Hepatocyte (in vitro differentiated cells): ENCODE data around the gene CNOT8. TPM values are rescaled to one million over a fixed set of nuclear protein-coding genes. Genes with fewer than 3 reads are reported as not detected.
"Not testable (repeated sequence)": the region's sequence is repeated elsewhere in the genome, so short reads cannot be mapped to it uniquely, and the experiment has no call there.

ENCODE experiments used
- DNase-seq: peaks from one replicate; pipeline ENCODE4 v3.0.0-alpha.2; 2016; ENCODE audit warnings: low spot score
- H2AFZ ChIP-seq: fragments of 200-600 bp; sonication (generic); 2 replicates; pipeline ENCODE4 v1.6.0; 2016; ENCODE audit warnings: antibody characterized with exemption, mild to moderate bottlenecking
- H3K27ac ChIP-seq: fragments of 200-600 bp; sonication (generic); 2 replicates; pipeline ENCODE4 v1.5.1; 2016; ENCODE audit warnings: mild to moderate bottlenecking
- H3K27me3 ChIP-seq: fragments of 200-600 bp; sonication (generic); 2 replicates; pipeline ENCODE4 v1.6.1; 2016
- H3K36me3 ChIP-seq: fragments of 200-600 bp; sonication (generic); replicated peaks from 2 replicates; pipeline ENCODE4 v1.5.1; 2016; ENCODE audit warnings: low read depth; ENCODE audit not compliant: insufficient read depth
- H3K4me1 ChIP-seq: fragments of 200-600 bp; sonication (generic); 2 replicates; pipeline ENCODE4 v1.5.1; 2016; ENCODE audit warnings: mild to moderate bottlenecking, moderate library complexity; ENCODE audit not compliant: insufficient read depth
- H3K4me2 ChIP-seq: fragments of 200-600 bp; sonication (generic); 2 replicates; pipeline ENCODE4 v1.6.0; 2016
- H3K4me3 ChIP-seq: fragments of 200-600 bp; sonication (generic); 2 replicates; pipeline ENCODE4 v1.5.1; 2016; ENCODE audit warnings: mild to moderate bottlenecking
- H3K79me2 ChIP-seq: fragments of 200-600 bp; sonication (generic); 2 replicates; pipeline ENCODE4 v1.6.0; 2017; ENCODE audit warnings: mild to moderate bottlenecking
- H3K9me2 ChIP-seq: fragments of 200-600 bp; sonication (generic); replicated peaks from 2 replicates; pipeline ENCODE4 v1.6.0; 2017; ENCODE audit warnings: mild to moderate bottlenecking; ENCODE audit not compliant: insufficient read depth
- H3K9me3 ChIP-seq: fragments of 200-600 bp; sonication (generic); 2 replicates; pipeline ENCODE4 v1.5.1; 2016; ENCODE audit warnings: low read depth, mild to moderate bottlenecking
- H4K20me1 ChIP-seq: fragments of 200-600 bp; sonication (generic); 2 replicates; pipeline ENCODE4 v1.6.0; 2016; ENCODE audit warnings: mild to moderate bottlenecking; ENCODE audit not compliant: insufficient read depth, poor library complexity, severe bottlenecking
- EZH2 ChIP-seq: fragments of 200-600 bp; sonication (generic); IDR thresholded peaks from 2 replicates; pipeline ENCODE4 v1.6.1; 2016; ENCODE audit warnings: antibody characterized with exemption, mild to moderate bottlenecking, borderline replicate concordance
- EZH2phosphoT487 ChIP-seq: fragments of 200-600 bp; sonication (generic); IDR thresholded peaks from one replicate; pipeline ENCODE4 v1.6.1; 2018; ENCODE audit warnings: antibody characterized with exemption, mild to moderate bottlenecking, low read depth, moderate library complexity; ENCODE audit not compliant: unreplicated experiment, severe bottlenecking
- WGBS: methylation state at CpG from one replicate; pipeline ENCODE4 v1.1.6; 2016; ENCODE audit warnings: low lambda C conversion rate; ENCODE audit errors: missing lambda C conversion rate; 5-methylcytosine and 5-hydroxymethylcytosine counted together
- polyA plus RNA-seq: library from polyadenylated mRNA; unstranded; fragments of >200 nt; fragmentation: Nextera tagmentation; extraction: Ambion mirVana; gene quantifications from 2 replicates; pipeline ENCODE4 v1.2.1, GENCODE V29; 2016
- total RNA-seq: library from RNA; depleted of rRNA; stranded (reverse); fragments of >200 nt; gene quantifications from 2 replicates; pipeline ENCODE4 v1.2.3, GENCODE V29; 2014
- TF ChIP-seq, protein P1 (sequence below): fragments of 200-600 bp; sonication (generic); IDR thresholded peaks from 2 replicates; pipeline ENCODE4 v1.5.1; 2016; ENCODE audit warnings: antibody characterized with exemption, mild to moderate bottlenecking; ENCODE audit not compliant: poor library complexity

CNOT8 gene
- total and polyA plus RNA-seq, 2 experiments from 2014 or later: 46.7 to 63.9 TPM

DNA sequence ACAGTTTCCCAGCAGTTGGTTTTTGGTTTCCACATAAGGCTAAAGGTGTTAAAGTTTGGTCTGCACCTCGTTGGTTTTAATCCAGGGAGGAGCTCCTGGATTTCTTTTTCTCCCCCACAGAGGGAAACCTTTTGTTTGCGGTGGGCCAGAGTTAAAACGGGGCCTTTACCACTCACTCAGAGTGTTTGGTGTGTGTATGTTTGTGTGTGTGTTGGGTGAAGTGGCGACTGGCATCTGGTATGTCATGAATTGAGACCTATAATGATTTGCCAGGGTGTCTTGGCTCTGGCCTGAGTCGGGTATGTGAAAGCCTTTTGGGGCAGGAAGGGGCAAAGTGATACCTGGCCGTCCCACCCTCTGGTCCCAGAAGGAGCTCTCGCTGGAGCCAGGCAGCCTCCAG lies 38.9 kb upstream of the CNOT8 start:
- H3K4me1 ChIP-seq: no peaks in the 10 kb centered on the region
- no peaks in the 10 kb centered on the region for H3K9me2 ChIP-seq
- H3K4me3 ChIP-seq: no peak overlapping the region
- H3K27me3 ChIP-seq: no peaks in the 10 kb centered on the region
- no peak for DNase-seq
- no peaks in the 10 kb centered on the region for H3K36me3 ChIP-seq
- no peaks in the 10 kb centered on the region for H3K9me3 ChIP-seq
- peaks cover 2% of the 10 kb centered on the region for H3K79me2 ChIP-seq
- H4K20me1 ChIP-seq: no peaks in the 10 kb centered on the region
- no peak overlapping the region for H3K27ac ChIP-seq
- 86% methylated on average over 7 of the region's 7 CpGs for whole genome bisulfite sequencing
- H2AFZ ChIP-seq: no peak overlapping the region
- H3K4me2 ChIP-seq: no peak overlapping the region
- TF ChIP-seq, protein P1, sequence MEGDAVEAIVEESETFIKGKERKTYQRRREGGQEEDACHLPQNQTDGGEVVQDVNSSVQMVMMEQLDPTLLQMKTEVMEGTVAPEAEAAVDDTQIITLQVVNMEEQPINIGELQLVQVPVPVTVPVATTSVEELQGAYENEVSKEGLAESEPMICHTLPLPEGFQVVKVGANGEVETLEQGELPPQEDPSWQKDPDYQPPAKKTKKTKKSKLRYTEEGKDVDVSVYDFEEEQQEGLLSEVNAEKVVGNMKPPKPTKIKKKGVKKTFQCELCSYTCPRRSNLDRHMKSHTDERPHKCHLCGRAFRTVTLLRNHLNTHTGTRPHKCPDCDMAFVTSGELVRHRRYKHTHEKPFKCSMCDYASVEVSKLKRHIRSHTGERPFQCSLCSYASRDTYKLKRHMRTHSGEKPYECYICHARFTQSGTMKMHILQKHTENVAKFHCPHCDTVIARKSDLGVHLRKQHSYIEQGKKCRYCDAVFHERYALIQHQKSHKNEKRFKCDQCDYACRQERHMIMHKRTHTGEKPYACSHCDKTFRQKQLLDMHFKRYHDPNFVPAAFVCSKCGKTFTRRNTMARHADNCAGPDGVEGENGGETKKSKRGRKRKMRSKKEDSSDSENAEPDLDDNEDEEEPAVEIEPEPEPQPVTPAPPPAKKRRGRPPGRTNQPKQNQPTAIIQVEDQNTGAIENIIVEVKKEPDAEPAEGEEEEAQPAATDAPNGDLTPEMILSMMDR: no peak
- no peak for TF ChIP-seq EZH2

DNA sequence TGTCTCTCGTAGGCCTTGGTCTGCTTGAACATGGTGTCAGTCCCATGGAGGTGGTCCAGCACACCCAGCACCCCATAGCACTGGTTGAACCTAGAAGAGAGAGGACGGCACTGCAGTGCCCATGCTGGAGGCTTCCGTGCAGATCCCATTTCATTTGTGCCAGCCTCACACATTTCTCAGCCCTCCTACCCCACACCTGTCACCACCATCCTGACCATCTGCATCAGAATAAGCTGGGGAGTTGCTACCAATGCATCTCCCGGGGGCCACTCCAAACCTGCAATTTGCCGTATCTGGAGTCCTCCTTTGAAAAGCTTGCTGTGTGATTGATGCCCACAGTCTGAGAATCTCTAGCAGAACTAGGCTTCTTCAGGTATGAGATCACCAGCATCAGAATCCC lies 38.0 kb upstream of the CNOT8 start:
- Histone ChIP-seq H3K36me3 (no peaks in the 10 kb centered on the region), H3K79me2 (peaks cover 2% of the 10 kb centered on the region)

DNA sequence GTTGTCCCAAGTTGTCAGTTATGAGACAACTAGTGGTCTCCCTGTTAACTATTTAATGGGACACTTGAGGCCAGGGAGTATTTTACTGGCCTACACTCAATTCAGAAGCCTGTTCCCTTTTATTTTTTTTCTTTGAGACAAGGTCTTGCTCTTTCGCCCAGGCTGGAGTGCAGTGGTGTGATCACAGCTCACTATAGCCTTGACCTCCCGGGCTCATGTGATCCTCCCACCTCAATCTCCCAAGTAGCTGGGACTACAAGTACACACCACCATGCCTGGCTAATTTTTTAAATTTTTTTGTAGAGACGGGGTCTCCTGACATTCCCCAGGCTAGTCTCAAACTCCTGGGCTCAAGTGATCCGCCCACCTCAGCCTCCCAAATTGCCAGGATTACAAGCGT lies 35.5 kb upstream of the CNOT8 start:
- H3K4me2 ChIP-seq, H3K9me3 ChIP-seq, H3K79me2 ChIP-seq, H3K27me3 ChIP-seq, H3K4me1 ChIP-seq, H3K27ac ChIP-seq, H4K20me1 ChIP-seq, H2AFZ ChIP-seq, H3K9me2 ChIP-seq, H3K36me3 ChIP-seq, H3K4me3 ChIP-seq, DNase-seq: not testable (repeated sequence)
- 86% methylated on average over 5 of the region's 5 CpGs for WGBS

More for the DNA sequence above, 38.0 kb upstream of the CNOT8 start:
- no peak overlapping the region for H2AFZ ChIP-seq
- H3K9me3 ChIP-seq: no peaks in the 10 kb centered on the region
- H3K27ac ChIP-seq: no peak overlapping the region
- H3K27me3 ChIP-seq: no peaks in the 10 kb centered on the region
- no peaks in the 10 kb centered on the region for H4K20me1 ChIP-seq
- H3K4me1 ChIP-seq: no peaks in the 10 kb centered on the region
- no peak overlapping the region for H3K4me3 ChIP-seq
- H3K9me2 ChIP-seq: no peaks in the 10 kb centered on the region
- no peak for DNase-seq
- no peak overlapping the region for H3K4me2 ChIP-seq
- 95% methylated on average over 5 of the region's 5 CpGs for WGBS
- no peak for TF ChIP-seq EZH2phosphoT487
- TF ChIP-seq EZH2: no peak
- TF ChIP-seq, protein P1: no peak

DNA sequence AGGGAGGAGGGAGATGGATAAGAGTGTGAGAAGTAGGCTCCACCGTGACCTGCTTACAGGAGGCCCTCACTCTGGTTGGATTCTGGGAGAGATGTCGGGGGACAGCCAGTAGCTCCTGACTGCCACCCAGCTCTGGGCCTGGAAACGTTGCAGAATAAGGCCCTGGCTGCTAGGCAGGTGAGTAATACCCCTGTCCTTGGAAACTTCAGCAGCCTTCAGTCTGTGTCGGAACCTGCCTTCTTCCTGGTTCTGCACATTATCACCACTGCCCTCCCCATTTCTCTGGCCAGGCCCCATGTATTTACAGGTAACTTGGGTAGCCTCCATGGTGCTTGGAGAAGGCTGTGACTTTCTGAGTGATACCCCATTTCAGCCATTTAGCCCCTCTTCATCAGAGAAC lies 34.8 kb upstream of the CNOT8 start:
- H3K9me2 ChIP-seq: no peaks in the 10 kb centered on the region
- H3K79me2 ChIP-seq: no peaks in the 10 kb centered on the region
- TF ChIP-seq, protein P1: no peak
- no peak for TF ChIP-seq EZH2phosphoT487
- TF ChIP-seq EZH2: no peak
- no peaks in the 10 kb centered on the region for H3K4me1 ChIP-seq
- H3K27ac ChIP-seq: no peak overlapping the region
- H3K9me3 ChIP-seq: no peaks in the 10 kb centered on the region
- no peak overlapping the region for H3K4me3 ChIP-seq
- no peaks in the 10 kb centered on the region for H3K36me3 ChIP-seq
- no peaks in the 10 kb centered on the region for H4K20me1 ChIP-seq
- H2AFZ ChIP-seq: no peak overlapping the region
- no peak overlapping the region for H3K4me2 ChIP-seq
- DNase-seq: no peak
- no peaks in the 10 kb centered on the region for H3K27me3 ChIP-seq
- 85% methylated on average over 4 of the region's 4 CpGs for WGBS
